ENCODE measurements around the gene FAM3B.

GRCh38 chr21:41406340-41406739 is 89.7 kb downstream of the FAM3B start:
- TF ChIP-seq CTCF (IDR thresholded peaks at IDR 0.05) (no peak), TCF7L2 (IDR thresholded peaks at IDR 0.05; ENCODE audit: low read depth, low read length) (no peak)
